ENCODE data around the gene C2CD4C.
"Not testable (repeated sequence)": the region's sequence is repeated elsewhere in the genome, so short reads cannot be mapped to it uniquely, and the experiment has no call there.

C2CD4C gene

GRCh38 chr19:367963-368629 is 40.9 kb downstream of the C2CD4C start:
- no peak for FAIRE-seq
- DNase-seq (ENCODE audit: low spot score): no peak

- DNase-seq (ENCODE audit: low spot score): no peak
These were observed 41.4 kb downstream of the C2CD4C start for GRCh38 chr19:367561-367960.

GRCh38 chr19:366951-367350 is 42.0 kb downstream of the C2CD4C start:
- FAIRE-seq (no peak), DNase-seq (ENCODE audit: low spot score) (no peak)

More at GRCh38 chr19:367561-367960, 41.4 kb downstream of the C2CD4C start:
- no peak for FAIRE-seq

- no peak for DNase-seq (ENCODE audit: low spot score)
- no peak for FAIRE-seq
These were observed 42.7 kb downstream of the C2CD4C start for GRCh38 chr19:366205-366783.

- DNase-seq (ENCODE audit: low spot score) (no peak), FAIRE-seq (no peak)
These were observed 44.3 kb downstream of the C2CD4C start for GRCh38 chr19:364496-365287.

GRCh38 chr19:362683-363082 is 46.3 kb downstream of the C2CD4C start:
- DNase-seq (ENCODE audit: low spot score) (no peak), FAIRE-seq (no peak)

- FAIRE-seq: no peak
These were observed 46.8 kb downstream of the C2CD4C start for GRCh38 chr19:362154-362553.

GRCh38 chr19:359653-359925 is 49.4 kb downstream of the C2CD4C start:
- no peak for FAIRE-seq
- DNase-seq (ENCODE audit: low spot score): no peak

More at GRCh38 chr19:362154-362553, 46.8 kb downstream of the C2CD4C start:
- DNase-seq (ENCODE audit: low spot score): no peak

GRCh38 chr19:355536-355935 is 53.4 kb downstream of the C2CD4C start:
- not testable (repeated sequence) for DNase-seq (ENCODE audit: low spot score); FAIRE-seq
